Ascending aorta (tissue), 2 donors: ENCODE data around the gene GABBR2. TPM values are rescaled to one million over a fixed set of nuclear protein-coding genes. Genes with fewer than 3 reads are reported as not detected.

ENCODE experiments used
- DNase-seq, 2 donors: peaks; one replicate each; pipeline ENCODE4 v3.0.0-alpha.2; 2019; ENCODE audit warnings: low spot score in 2 of 2
- H3K27ac ChIP-seq, 2 donors: fragments of 200-600 bp; sonication (generic); one replicate each; pipeline ENCODE4 v1.5.1; 2016 to 2017; ENCODE audit warnings: mild to moderate bottlenecking in 1 of 2
- H3K27me3 ChIP-seq: fragments of 200-600 bp; sonication (generic); one replicate; pipeline ENCODE4 v1.5.1; 2017
- H3K36me3 ChIP-seq, 2 donors: fragments of 200-600 bp; sonication (generic); one replicate each; pipeline ENCODE4 v1.5.1; 2016
- H3K4me1 ChIP-seq, 2 donors: fragments of 200-600 bp; sonication (generic); one replicate each; pipeline ENCODE4 v1.5.1; 2016 to 2017; ENCODE audit warnings: mild to moderate bottlenecking in 1 of 2
- H3K4me3 ChIP-seq, 2 donors: fragments of 200-600 bp; sonication (generic); one replicate each; pipeline ENCODE4 v1.5.1; 2016 to 2017; ENCODE audit warnings: mild to moderate bottlenecking in 1 of 2
- H3K9me3 ChIP-seq, 2 donors: fragments of 200-600 bp; sonication (generic); one replicate each; pipeline ENCODE4 v1.5.1; 2016
- CTCF ChIP-seq, 3 experiments: fragments of 200-600 bp in 2 of 3; fragments of 450-650 bp in 1 of 3; sonication (generic) in 2 of 3; IDR thresholded peaks; one replicate each; pipeline ENCODE4 v1.5.1; 2016 to 2019; ENCODE audit warnings: antibody characterized with exemption in 3 of 3, mild to moderate bottlenecking in 1 of 3, moderate library complexity in 1 of 3
- intact Hi-C: fragments of 100-400 bp; cut with DNase I; formaldehyde crosslinking; loops from one replicate; pipeline ENCODE4 v1.15.1; 2023
- total RNA-seq: library from RNA; depleted of rRNA; stranded (reverse); fragments of >200 nt; gene quantifications from one replicate; pipeline ENCODE4 v1.1.0, GENCODE V29; 2016

GABBR2 gene
- total RNA-seq, 1 donor from 2014 or later, result not detected

GRCh38 chr9:98374385-98375051 is 334.2 kb downstream of the GABBR2 start:
- no peaks in the 10 kb centered on the region for H3K9me3 ChIP-seq
- no peak overlapping the region for H3K27ac ChIP-seq
- H3K36me3 ChIP-seq, result no peaks in the 10 kb centered on the region
- H3K27me3 ChIP-seq, result no peaks in the 10 kb centered on the region
- intact Hi-C loops, result no loop called here
- no peak for DNase-seq
- TF ChIP-seq CTCF (IDR thresholded peaks at IDR 0.05), result no peak
- H3K4me3 ChIP-seq, result no peak overlapping the region
- no peaks in the 10 kb centered on the region for H3K4me1 ChIP-seq

GRCh38 chr9:98373609-98374008 is 335.1 kb downstream of the GABBR2 start:
- Histone ChIP-seq H3K9me3 (no peaks in the 10 kb centered on the region), H3K36me3 (no peaks in the 10 kb centered on the region), H3K4me1 (no peaks in the 10 kb centered on the region), H3K27ac (no peak overlapping the region), H3K27me3 (no peaks in the 10 kb centered on the region), H3K4me3 (no peak overlapping the region)
- TF ChIP-seq CTCF (IDR thresholded peaks at IDR 0.05), result no peak
- DNase-seq, result no peak
- intact Hi-C loops, result no loop called here

GRCh38 chr9:98372077-98372836 is 336.5 kb downstream of the GABBR2 start:
- no peaks in the 10 kb centered on the region for H3K4me1 ChIP-seq
- intact Hi-C loops, result no loop called here
- H3K4me3 ChIP-seq, result no peak overlapping the region
- H3K27ac ChIP-seq, result no peak overlapping the region
- H3K27me3 ChIP-seq, result no peaks in the 10 kb centered on the region
- TF ChIP-seq CTCF (IDR thresholded peaks at IDR 0.05), result no peak
- no peak for DNase-seq
- no peaks in the 10 kb centered on the region for H3K36me3 ChIP-seq
- H3K9me3 ChIP-seq, result no peaks in the 10 kb centered on the region

- Histone ChIP-seq H3K27me3 (no peaks in the 10 kb centered on the region), H3K9me3 (peaks cover 0 to 3% of the 10 kb centered on the region in 2 donors), H3K27ac (no peak overlapping the region), H3K4me1 (no peaks in the 10 kb centered on the region), H3K36me3 (no peaks in the 10 kb centered on the region), H3K4me3 (no peak overlapping the region)
- no peak for DNase-seq
- TF ChIP-seq CTCF (IDR thresholded peaks at IDR 0.05), result no peak
- intact Hi-C loops, result no loop called here
Measured at GRCh38 chr9:98370976-98371315, 337.8 kb downstream of the GABBR2 start.

- peaks cover 0 to 3% of the 10 kb centered on the region in 2 donors for H3K9me3 ChIP-seq
- no peaks in the 10 kb centered on the region for H3K36me3 ChIP-seq
- intact Hi-C loops, result no loop called here
- no peak for TF ChIP-seq CTCF (IDR thresholded peaks at IDR 0.05)
- no peak overlapping the region for H3K4me3 ChIP-seq
- DNase-seq, result no peak
- no peak overlapping the region for H3K27ac ChIP-seq
- no peaks in the 10 kb centered on the region for H3K27me3 ChIP-seq
- no peaks in the 10 kb centered on the region for H3K4me1 ChIP-seq
Measured at GRCh38 chr9:98370300-98370975, 338.3 kb downstream of the GABBR2 start.
